T-cell (primary cell): Measurements from ENCODE around the gene NFILZ. TPM values are rescaled to one million over a fixed set of nuclear protein-coding genes. Genes with fewer than 3 reads are reported as not detected.
A peak's percentile ranks its signal among the peaks of the same experiment; 100 is the strongest.

Source experiments
- ATAC-seq, 4 experiments: fragments of 200-7000 bp in 3 of 4; fragments of 150-1000 bp in 1 of 4; cut with Tn5 transposase; replicated peaks in 1 of 4; 1 replicate in 3 of 4; 2 replicates in 1 of 4; pipeline ENCODE4 v1.10.0; 2021; ENCODE audit warnings: moderate library complexity in 3 of 4, mild to moderate bottlenecking in 2 of 4, moderate number of reproducible peaks in 1 of 4
- CTCF ChIA-PET, 2 donors: fragments of 300-600 bp; sonication (Branson Sonifier 250); formaldehyde crosslinking; loops; one replicate each; lab custom pipeline; 2022; ENCODE audit warnings: antibody characterized with exemption in 2 of 2; lab: Charles Lee
- POLR2A ChIA-PET, 2 donors: fragments of 300-600 bp; sonication (Branson Sonifier 250); formaldehyde crosslinking; loops; one replicate each; lab custom pipeline; 2022; ENCODE audit warnings: antibody characterized with exemption in 2 of 2; lab: Charles Lee
- DNase-seq, 35 experiments: peaks; one replicate each; pipeline versions ENCODE4 v3.0.0 to v3.0.0-alpha.2; 2013 to 2023
- H3K27ac ChIP-seq: one replicate; pipeline ENCODE4 v1.5.1; 2013; ENCODE audit warnings: low read length
- H3K27me3 ChIP-seq, 2 experiments: replicated peaks in 1 of 2; 1 replicate in 1 of 2; 2 replicates in 1 of 2; pipeline versions ENCODE4 v1.6.1 to v1.7.0; 2013; ENCODE audit warnings: low read length in 1 of 2, mixed read lengths in 1 of 2; ENCODE audit not compliant: control insufficient read depth in 2 of 2, insufficient read depth in 2 of 2; ENCODE audit errors: extremely low read depth in 1 of 2
- H3K36me3 ChIP-seq, 2 donors: 1 replicate in 1 of 2; 2 replicates in 1 of 2; pipeline versions ENCODE4 v1.6.1 to v1.7.0; 2013; ENCODE audit warnings: low read length in 1 of 2; ENCODE audit not compliant: control insufficient read depth in 2 of 2, insufficient read depth in 1 of 2; ENCODE audit errors: extremely low read depth in 1 of 2
- H3K4me1 ChIP-seq, 2 experiments: 1 replicate in 1 of 2; 2 replicates in 1 of 2; pipeline versions ENCODE4 v1.6.1 to v1.7.0; 2013; ENCODE audit warnings: low read length in 2 of 2, mixed read lengths in 1 of 2; ENCODE audit not compliant: insufficient read depth in 2 of 2, control insufficient read depth in 1 of 2; ENCODE audit errors: extremely low read depth in 1 of 2
- H3K4me3 ChIP-seq, 2 donors: 1 replicate in 1 of 2; 2 replicates in 1 of 2; pipeline versions ENCODE4 v1.5.1 to v1.7.0; 2013; ENCODE audit warnings: mild to moderate bottlenecking in 2 of 2, low read length in 1 of 2, moderate library complexity in 1 of 2; ENCODE audit not compliant: control insufficient read depth in 1 of 2; ENCODE audit errors: extremely low read depth in 1 of 2
- H3K9me3 ChIP-seq: 2 replicates; pipeline ENCODE4 v1.7.0; 2013
- H3K27ac Mint-ChIP-seq, 2 donors: one replicate each; pipeline ENCODE4 v1.8.0; 2020 to 2021; ENCODE audit warnings: mild to moderate bottlenecking in 2 of 2, mixed read lengths in 2 of 2
- H3K27me3 Mint-ChIP-seq, 2 donors: one replicate each; pipeline ENCODE4 v1.8.0; 2021 to 2022; ENCODE audit warnings: mixed read lengths in 2 of 2
- H3K36me3 Mint-ChIP-seq: one replicate; pipeline ENCODE4 v1.8.0; 2021; ENCODE audit warnings: mixed read lengths
- H3K4me1 Mint-ChIP-seq, 3 donors: one replicate each; pipeline ENCODE4 v1.8.0; 2020 to 2022; ENCODE audit warnings: mixed read lengths in 3 of 3, mild to moderate bottlenecking in 1 of 3
- H3K4me3 Mint-ChIP-seq, 3 donors: one replicate each; pipeline ENCODE4 v1.8.0; 2020 to 2022; ENCODE audit warnings: mild to moderate bottlenecking in 3 of 3, mixed read lengths in 3 of 3, moderate library complexity in 3 of 3
- H3K9me3 Mint-ChIP-seq, 3 donors: one replicate each; pipeline ENCODE4 v1.8.0; 2020 to 2022; ENCODE audit warnings: mixed read lengths in 3 of 3
- WGBS: methylation state at CpG from one replicate; pipeline ENCODE4 v1.1.5; 2013; ENCODE audit warnings: missing lambda C conversion rate; ENCODE audit not compliant: insufficient coverage; 5-methylcytosine and 5-hydroxymethylcytosine counted together
- total RNA-seq, 35 experiments: library from RNA in 6 of 35; stranded (reverse) in 6 of 35; fragments of 120-200 nt in 1 of 35; gene quantifications; one replicate each; pipeline versions ENCODE4 v1.2.1 to v1.2.4 and lab custom pipeline; 2013 to 2026

The NFILZ gene
- total RNA-seq, 5 donors from 2014 or later (not counting 1 experiment from before 2014, with no cell fraction given), result not detected

- DNase-seq (peak in 20 of 35 experiments; percentile 4 to 50 (median 23)), ATAC-seq (peak; percentile 29 to 77 (median 58))
- Mint-ChIP-seq H3K36me3 (no peaks in the 10 kb centered on the region), H3K4me3 (peak overlapping the region in 2 of 3 donors; percentile 52 to 58), H3K4me1 (peaks cover 18 to 33% (median 25%) of the 10 kb centered on the region in 3 donors), H3K9me3 (no peaks in the 10 kb centered on the region), H3K27me3 (peaks cover 2 to 4% of the 10 kb centered on the region in 2 donors), H3K27ac (peak overlapping the region in 1 of 2 donors; percentile 68)
- H3K4me3 ChIP-seq, result peak overlapping the region in 1 of 2 donors; percentile 12
- ChIA-PET CTCF (interaction anchor here (1.0 to 2.0 kb wide), 4 partner anchors 11 to 39 kb away, joined by 3 to 11 read pairs (median 8); no protein-coding TSS in a partner anchor), POLR2A (no interaction called here)
- H3K4me1 ChIP-seq, result peaks cover 9 to 22% of the 10 kb centered on the region in 2 experiments
- 9% methylated on average over 12 of the region's 12 CpGs for WGBS
- no peak overlapping the region for H3K27ac ChIP-seq
- peaks cover 0 to 14% of the 10 kb centered on the region in 2 experiments for H3K27me3 ChIP-seq
- H3K36me3 ChIP-seq, result no peaks in the 10 kb centered on the region
- no peaks in the 10 kb centered on the region for H3K9me3 ChIP-seq
These were observed 24.9 kb downstream of the NFILZ start for GRCh38 chr19:8655340-8655709.

- no peak overlapping the region for H3K4me3 ChIP-seq
- H3K9me3 ChIP-seq, result no peaks in the 10 kb centered on the region
- ATAC-seq (no peak), DNase-seq (no peak)
- H3K4me1 ChIP-seq, result peaks cover 9 to 22% of the 10 kb centered on the region in 2 experiments
- no peak overlapping the region for H3K4me3 Mint-ChIP-seq
- WGBS, result 87% methylated on average over 3 of the region's 5 CpGs
- H3K27ac ChIP-seq, result no peak overlapping the region
- no peaks in the 10 kb centered on the region for H3K9me3 Mint-ChIP-seq
- no peaks in the 10 kb centered on the region for H3K27me3 Mint-ChIP-seq
- H3K4me1 Mint-ChIP-seq, result peaks cover 23 to 41% (median 36%) of the 10 kb centered on the region in 3 donors
- POLR2A ChIA-PET, result no interaction called here
- H3K27ac Mint-ChIP-seq, result peak overlapping the region in 1 of 2 donors; percentile 3
- H3K36me3 ChIP-seq, result no peaks in the 10 kb centered on the region
- H3K36me3 Mint-ChIP-seq, result no peaks in the 10 kb centered on the region
- CTCF ChIA-PET, result interaction anchor here in 1 of 2 donors (1.3 kb wide), 1 partner anchor 36 kb away, joined by 3 read pairs; no protein-coding TSS in a partner anchor
- peaks cover 0 to 13% of the 10 kb centered on the region in 2 experiments for H3K27me3 ChIP-seq
These were observed 27.4 kb downstream of the NFILZ start for GRCh38 chr19:8657869-8658268.

- Histone ChIP-seq H3K27me3 (peaks cover 0 to 10% of the 10 kb centered on the region in 2 experiments), H3K4me1 (peaks cover 14 to 30% of the 10 kb centered on the region in 2 experiments), H3K9me3 (no peaks in the 10 kb centered on the region), H3K27ac (no peak overlapping the region), H3K4me3 (no peak overlapping the region), H3K36me3 (no peaks in the 10 kb centered on the region)
- H3K36me3 Mint-ChIP-seq, result no peaks in the 10 kb centered on the region
- H3K27ac Mint-ChIP-seq, result peak overlapping the region in 1 of 2 donors; percentile 40
- POLR2A ChIA-PET, result no interaction called here
- DNase-seq, result no peak
- 85% methylated on average over 4 of the region's 7 CpGs for WGBS
- H3K9me3 Mint-ChIP-seq, result no peaks in the 10 kb centered on the region
- no peak for ATAC-seq
- no peak overlapping the region for H3K4me3 Mint-ChIP-seq
- no peaks in the 10 kb centered on the region for H3K27me3 Mint-ChIP-seq
- peaks cover 30 to 53% (median 49%) of the 10 kb centered on the region in 3 donors for H3K4me1 Mint-ChIP-seq
- CTCF ChIA-PET, result no interaction called here
These were observed 29.5 kb downstream of the NFILZ start for GRCh38 chr19:8659905-8660304.

- Histone ChIP-seq H3K27ac (no peak overlapping the region), H3K36me3 (no peaks in the 10 kb centered on the region), H3K4me3 (no peak overlapping the region), H3K27me3 (no peaks in the 10 kb centered on the region), H3K4me1 (peaks cover 15 to 39% of the 10 kb centered on the region in 2 experiments), H3K9me3 (no peaks in the 10 kb centered on the region)
- DNase-seq (no peak), ATAC-seq (no peak)
- WGBS, result 100% methylated on average over 2 of the region's 4 CpGs
- peaks cover 39 to 55% (median 48%) of the 10 kb centered on the region in 3 donors for H3K4me1 Mint-ChIP-seq
- peak overlapping the region; percentile 30 to 59 for H3K27ac Mint-ChIP-seq
- POLR2A ChIA-PET, result no interaction called here
- CTCF ChIA-PET, result no interaction called here
- H3K36me3 Mint-ChIP-seq, result no peaks in the 10 kb centered on the region
- no peaks in the 10 kb centered on the region for H3K27me3 Mint-ChIP-seq
- no peaks in the 10 kb centered on the region for H3K9me3 Mint-ChIP-seq
- peak overlapping the region in 1 of 3 donors; percentile 7 for H3K4me3 Mint-ChIP-seq
These were observed 31.8 kb downstream of the NFILZ start for GRCh38 chr19:8662263-8662662.

- Histone ChIP-seq H3K4me3 (peak overlapping the region; percentile 29 to 31), H3K4me1 (peaks cover 15 to 43% of the 10 kb centered on the region in 2 experiments), H3K36me3 (no peaks in the 10 kb centered on the region), H3K27me3 (no peaks in the 10 kb centered on the region), H3K9me3 (no peaks in the 10 kb centered on the region), H3K27ac (peak overlapping the region; percentile 58)
- POLR2A ChIA-PET, result no interaction called here
- Mint-ChIP-seq H3K27me3 (no peaks in the 10 kb centered on the region), H3K36me3 (no peaks in the 10 kb centered on the region), H3K4me3 (peak overlapping the region; percentile 28 to 62 (median 49)), H3K27ac (peak overlapping the region; percentile 77 to 83), H3K4me1 (peaks cover 37 to 55% (median 53%) of the 10 kb centered on the region in 3 donors), H3K9me3 (peaks cover 0 to 4% (median 0%) of the 10 kb centered on the region in 3 donors)
- 12% methylated on average over 20 of the region's 22 CpGs for WGBS
- DNase-seq (peak in 30 of 35 experiments; percentile 14 to 53 (median 30)), ATAC-seq (peak; percentile 61 to 79 (median 70))
- CTCF ChIA-PET, result no interaction called here
These were observed 33.7 kb downstream of the NFILZ start for GRCh38 chr19:8663920-8664670.

GRCh38 chr19:8664671-8665057, 34.2 kb downstream of the NFILZ start:
- 100% methylated on average over 1 of the region's 4 CpGs for WGBS
- Mint-ChIP-seq H3K27me3 (no peaks in the 10 kb centered on the region), H3K4me3 (peak overlapping the region in 2 of 3 donors; percentile 49 to 62), H3K36me3 (no peaks in the 10 kb centered on the region), H3K4me1 (peaks cover 37 to 55% (median 55%) of the 10 kb centered on the region in 3 donors), H3K9me3 (peaks cover 0 to 4% (median 0%) of the 10 kb centered on the region in 3 donors), H3K27ac (peak overlapping the region; percentile 34 to 37)
- ChIA-PET POLR2A (no interaction called here), CTCF (no interaction called here)
- Histone ChIP-seq H3K4me1 (peaks cover 15 to 43% of the 10 kb centered on the region in 2 experiments), H3K27ac (peak overlapping the region; percentile 58), H3K27me3 (no peaks in the 10 kb centered on the region), H3K36me3 (no peaks in the 10 kb centered on the region), H3K4me3 (peak overlapping the region; percentile 29 to 31), H3K9me3 (no peaks in the 10 kb centered on the region)
- DNase-seq (no peak), ATAC-seq (no peak)
